SIG-M5 treated with dmso at 0.1 percent for 504 hours (cell line): ENCODE measurements around the gene HGFAC.

Experiments used
- DNase-seq: peaks from one replicate; lab custom pipeline; 2025; ENCODE audit not compliant: unreplicated experiment; lab: John Stamatoyannopoulos, UW

The HGFAC gene

GRCh38 chr4:3485011-3485791 is 43.4 kb downstream of the HGFAC start:
- no peak for DNase-seq

DNA sequence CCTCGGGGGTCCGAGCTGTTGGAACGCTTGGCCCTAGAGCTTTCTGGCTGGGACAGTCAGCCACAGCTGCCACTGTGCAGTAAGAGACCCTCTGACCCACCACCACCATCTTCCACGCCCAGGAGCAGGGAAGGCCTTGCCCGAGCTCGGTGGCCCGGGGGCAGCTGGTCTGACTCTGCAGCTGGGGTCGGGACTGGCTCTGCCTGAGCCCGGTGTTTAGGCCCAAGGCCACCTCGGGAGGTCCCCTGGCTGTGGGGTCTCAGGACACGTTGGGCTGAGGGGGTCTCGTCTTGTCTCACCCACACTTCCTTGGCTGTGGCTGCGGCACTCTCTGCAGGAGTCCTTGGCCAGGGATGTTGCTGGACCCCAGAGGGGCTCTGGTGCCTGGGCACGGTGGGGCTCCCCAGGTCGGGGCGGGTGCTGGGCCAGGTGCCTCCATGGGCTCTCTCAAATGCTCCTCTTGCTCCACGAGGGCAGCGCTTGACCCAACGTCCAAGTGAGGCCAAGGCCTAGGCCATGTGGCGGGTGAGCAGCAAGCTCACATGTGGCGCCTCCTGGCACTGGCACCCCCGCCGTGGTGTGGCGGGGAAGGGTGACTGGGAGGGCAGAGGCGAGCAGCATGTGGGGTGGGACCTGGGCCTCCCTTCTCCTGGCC is 44.2 kb downstream of the HGFAC start:
- no peak for DNase-seq

DNA sequence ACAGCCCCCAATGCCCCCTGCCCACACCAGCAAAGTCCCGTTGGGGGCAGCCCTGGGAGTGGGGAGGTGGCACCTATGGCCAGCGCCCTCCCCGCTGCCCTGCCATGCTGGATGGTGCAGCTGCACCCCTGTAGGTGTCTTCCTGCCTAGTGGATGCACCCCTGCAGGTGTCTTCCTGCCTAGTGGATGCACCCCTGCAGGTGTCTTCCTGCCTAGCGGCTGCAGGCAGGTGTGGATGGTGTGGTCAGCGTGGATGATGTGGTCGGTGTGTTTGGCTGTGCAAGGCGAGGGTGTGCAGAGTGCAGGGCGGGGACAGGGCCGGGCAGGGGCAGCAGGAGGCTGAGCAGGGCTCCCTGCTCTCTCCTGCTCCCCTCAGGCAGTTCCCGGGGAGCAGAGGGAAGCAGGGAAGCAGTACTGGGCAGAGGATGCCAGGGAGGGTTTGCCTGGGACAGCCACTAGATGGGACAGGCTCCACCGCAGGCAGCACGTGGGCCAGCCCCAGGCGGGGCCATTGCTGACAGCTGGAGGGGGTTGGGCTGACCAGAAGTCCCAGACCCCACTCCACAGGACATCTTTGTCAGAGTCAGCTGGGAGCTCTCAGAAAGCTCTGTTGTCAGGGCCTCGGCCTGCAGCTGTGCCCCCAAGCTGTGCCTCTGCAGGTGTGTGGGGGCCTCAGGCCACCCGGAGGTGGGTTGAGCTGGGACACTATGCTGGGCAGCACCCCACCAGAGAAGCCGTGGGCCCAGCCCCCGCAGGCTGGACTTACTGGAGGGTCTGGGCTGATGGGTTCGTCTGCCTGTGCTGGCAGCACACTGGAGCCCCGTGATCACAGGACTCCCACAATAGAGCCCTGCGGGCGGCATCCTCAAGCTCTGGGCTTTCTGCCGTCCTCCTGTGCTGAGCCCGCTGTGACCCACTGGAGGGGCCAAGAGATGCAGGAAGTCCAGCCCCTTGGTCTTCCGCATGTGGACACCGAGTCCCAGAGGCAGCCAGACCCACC is 45.1 kb downstream of the HGFAC start:
- peak; percentile 2 for DNase-seq

- DNase-seq, result no peak
These were observed 46.1 kb downstream of the HGFAC start for GRCh38 chr4:3487861-3488260.

DNA sequence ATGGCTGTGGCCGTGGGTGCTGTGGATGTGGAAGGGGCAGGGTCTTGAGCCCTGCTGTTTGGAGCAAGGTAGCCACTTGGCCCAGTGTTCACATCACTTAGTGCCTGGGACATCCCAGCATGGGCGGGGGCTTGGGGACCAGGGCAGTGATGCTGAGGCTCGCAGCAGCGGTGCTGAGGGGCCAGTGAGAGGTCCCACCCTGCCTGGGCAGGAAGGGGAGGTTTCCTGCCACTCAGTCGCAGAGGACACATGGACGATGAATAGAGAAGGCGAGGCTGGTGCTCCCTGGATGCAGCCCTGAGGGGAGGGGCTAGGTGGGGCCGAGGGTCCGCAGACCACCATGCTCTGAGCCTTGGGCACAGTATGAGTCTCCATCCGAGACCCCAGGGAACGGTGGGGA is 47.1 kb downstream of the HGFAC start:
- no peak for DNase-seq

DNA sequence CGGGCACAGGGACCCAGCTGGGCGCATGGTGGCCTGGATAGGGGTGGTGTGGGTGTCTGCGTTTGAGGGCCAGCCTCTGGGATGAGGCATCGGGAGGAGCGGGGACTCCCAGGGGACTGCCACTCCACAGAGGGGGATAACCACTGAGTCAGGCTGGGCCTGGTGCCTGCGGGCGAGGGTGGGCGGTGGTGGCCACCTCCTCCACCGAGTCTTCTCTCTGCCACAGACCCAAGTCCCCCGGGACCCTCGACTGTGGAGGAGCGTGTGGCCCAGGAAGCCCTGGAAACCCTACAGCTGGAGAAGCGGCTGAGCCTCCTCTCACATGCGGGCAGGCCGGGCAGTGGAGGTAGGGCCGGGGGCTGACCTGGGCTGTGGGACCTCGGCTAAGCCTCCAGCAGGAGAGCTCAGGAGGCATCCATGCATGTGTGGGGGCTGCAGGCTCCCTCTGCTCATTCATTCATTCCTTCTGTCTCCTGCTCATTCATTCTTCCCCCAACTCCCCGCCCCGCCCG is 47.7 kb downstream of the HGFAC start:
- no peak for DNase-seq

DNA sequence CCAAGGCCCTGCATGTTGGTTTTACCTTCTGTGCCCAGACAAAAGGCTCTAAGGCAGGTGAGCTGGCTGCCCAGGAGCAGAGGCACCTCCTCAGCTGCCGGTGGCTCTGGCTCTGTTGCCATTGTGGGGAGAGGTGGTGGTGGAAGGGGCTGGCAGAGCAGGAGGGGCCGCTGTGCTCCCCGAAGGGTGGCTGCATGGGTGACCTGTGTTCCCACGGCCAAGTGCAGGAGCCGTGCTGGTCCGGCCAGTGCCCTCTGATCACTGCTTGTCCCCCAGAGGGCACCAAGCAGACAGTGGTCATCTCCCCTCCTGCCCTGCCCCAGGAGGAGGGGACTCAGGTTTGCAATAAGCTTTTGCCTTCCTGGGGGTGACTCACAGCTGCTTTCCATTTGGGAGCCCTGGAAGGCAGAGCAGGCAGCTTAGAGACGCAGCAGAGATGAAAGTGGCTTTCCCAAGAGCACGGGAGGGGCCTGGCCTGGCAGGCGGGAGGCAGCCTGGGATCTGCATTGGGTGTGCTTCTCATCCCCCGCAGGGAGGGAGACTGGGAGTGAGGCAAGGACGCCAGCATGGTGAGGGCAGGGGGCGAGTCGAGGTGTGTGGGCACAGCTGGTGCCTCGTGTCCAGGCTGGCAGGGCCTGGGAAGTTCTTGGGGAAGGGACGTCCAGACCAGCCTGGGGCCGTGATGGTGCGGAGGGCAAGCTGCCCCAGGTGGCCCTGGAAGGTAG is 50.1 kb downstream of the HGFAC start:
- DNase-seq, result no peak

DNA sequence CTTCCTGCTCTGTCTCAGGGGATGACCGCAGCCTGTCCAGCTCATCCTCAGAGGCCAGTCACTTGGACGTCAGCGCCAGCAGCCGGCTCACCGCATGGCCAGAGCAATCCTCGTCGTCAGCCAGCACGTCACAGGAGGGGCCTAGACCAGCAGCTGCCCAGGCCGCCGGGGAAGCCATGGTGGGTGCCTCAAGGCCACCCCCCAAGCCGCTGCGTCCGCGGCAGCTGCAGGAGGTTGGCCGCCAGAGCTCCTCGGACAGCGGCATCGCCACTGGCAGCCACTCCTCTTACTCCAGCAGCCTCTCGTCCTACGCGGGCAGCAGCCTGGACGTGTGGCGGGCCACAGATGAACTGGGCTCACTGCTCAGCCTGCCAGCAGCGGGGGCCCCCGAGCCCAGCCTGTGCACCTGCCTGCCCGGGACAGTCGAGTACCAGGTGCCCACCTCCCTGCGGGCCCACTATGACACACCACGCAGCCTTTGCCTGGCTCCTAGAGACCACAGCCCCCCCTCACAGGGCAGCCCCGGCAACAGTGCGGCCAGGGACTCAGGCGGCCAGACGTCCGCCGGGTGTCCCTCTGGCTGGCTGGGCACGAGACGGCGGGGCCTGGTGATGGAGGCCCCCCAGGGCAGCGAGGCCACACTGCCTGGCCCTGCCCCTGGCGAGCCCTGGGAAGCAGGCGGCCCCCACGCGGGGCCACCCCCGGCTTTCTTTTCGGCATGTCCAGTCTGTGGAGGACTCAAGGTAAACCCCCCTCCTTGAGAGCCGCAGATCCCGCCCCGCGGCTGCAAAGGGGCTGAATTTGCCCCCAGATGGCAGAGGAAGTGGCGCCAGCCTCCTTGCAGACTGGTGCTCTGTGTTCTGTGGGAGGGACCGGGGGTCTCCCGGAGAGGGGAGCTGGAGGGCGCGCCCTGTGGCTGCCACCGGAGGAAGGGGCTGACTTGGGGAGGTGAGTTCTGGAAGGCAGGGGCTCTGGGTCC is 51.3 kb downstream of the HGFAC start:
- no peak for DNase-seq

DNA sequence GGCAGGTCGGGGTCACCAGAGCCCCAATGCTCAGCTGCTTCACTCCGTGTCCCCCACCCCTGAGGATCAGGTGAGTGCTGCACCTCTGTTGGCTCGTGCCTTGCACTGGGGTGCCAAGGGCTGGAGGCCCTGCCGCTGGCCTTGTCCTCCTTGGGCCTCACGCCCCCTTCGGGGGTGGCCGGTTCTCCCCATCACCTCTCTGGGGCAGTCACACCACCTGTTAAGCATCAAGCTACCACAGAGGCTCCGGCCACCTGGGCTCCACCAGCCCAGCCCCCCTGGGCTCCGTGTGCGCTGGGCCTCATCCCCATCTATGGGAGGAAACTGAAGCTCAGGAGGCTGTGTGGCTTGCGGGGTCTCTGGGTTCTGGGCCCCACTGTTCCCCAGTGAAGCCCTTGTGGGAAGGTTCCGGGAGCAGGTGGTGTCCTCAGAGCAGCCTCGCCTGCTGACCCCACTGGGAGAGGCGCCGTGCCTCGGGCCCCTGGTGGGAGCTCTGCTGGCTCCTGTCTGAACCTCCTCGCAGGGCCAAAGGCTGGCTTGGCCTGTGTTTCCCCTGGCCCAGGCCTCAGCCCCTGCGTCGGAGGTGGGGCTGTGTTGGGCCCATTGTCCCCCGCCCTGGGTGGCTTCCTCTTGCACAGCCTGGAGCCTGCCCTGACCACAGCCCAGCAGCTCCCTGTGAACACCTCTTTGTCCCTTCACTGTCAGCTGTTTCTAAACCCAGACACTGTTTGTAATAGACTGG is 52.1 kb downstream of the HGFAC start:
- DNase-seq, result no peak

- no peak for DNase-seq
These were observed 52.7 kb downstream of the HGFAC start for GRCh38 chr4:3494462-3494871.

DNA sequence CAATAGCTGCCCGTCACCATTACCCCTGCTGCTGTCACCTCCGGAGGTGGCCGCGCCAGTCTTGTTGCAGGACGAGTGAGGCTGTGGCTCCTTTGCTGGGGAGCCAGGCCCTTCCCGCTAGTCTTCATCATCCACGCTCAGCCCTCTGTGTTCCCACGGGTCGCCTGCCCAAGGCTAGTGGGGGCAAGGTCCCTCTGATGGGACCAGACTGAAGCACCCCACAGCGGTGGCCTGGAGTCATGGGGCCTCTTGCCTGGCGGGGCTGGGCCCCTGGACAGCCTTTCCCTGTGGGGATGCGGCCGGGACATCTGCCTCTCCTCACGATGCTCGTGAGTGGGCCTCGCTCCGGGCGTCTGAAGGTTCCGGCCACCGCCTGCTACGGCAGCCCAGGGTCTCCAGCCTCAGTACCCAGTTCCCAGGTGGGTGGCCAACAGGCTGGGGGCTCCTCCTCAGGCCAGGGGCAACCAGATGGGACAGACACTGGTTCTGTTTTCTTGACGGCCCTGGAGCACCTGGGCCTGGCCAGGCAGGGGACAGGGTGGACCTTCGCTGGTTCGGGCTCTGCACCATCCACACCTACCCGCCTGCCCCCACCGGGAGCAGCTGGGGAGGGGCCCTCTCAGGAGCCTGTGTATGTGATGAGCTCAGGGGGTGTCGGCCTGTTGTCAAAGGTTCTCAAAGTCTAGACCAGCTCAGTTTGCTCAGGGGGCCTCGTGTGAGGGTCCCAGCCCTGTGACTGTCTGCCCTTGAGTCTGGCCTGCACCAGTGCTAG is 53.6 kb downstream of the HGFAC start:
- no peak for DNase-seq

DNA sequence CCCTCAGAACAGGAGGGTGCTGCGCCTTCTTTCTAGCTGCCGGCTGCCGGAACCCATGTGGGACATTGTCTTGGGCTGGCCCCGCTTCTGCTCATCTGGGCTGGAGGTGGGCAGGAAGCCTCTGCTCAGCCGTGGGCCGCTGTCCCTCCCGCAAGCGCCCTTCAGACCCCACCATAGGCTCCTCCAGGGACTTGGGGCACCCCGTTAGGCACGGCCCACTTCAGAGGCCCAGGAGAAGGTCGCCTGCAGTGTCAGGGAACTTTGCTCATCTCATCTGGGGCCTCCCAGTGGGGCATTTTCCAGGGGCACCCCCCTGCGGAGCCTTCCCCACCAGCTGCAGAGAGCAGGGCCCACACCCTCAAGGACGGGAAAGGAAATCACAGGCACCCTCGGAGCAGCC is 54.3 kb downstream of the HGFAC start:
- DNase-seq, result no peak

- DNase-seq, result no peak
These were observed 55.3 kb downstream of the HGFAC start for GRCh38 chr4:3497095-3497494.

DNA sequence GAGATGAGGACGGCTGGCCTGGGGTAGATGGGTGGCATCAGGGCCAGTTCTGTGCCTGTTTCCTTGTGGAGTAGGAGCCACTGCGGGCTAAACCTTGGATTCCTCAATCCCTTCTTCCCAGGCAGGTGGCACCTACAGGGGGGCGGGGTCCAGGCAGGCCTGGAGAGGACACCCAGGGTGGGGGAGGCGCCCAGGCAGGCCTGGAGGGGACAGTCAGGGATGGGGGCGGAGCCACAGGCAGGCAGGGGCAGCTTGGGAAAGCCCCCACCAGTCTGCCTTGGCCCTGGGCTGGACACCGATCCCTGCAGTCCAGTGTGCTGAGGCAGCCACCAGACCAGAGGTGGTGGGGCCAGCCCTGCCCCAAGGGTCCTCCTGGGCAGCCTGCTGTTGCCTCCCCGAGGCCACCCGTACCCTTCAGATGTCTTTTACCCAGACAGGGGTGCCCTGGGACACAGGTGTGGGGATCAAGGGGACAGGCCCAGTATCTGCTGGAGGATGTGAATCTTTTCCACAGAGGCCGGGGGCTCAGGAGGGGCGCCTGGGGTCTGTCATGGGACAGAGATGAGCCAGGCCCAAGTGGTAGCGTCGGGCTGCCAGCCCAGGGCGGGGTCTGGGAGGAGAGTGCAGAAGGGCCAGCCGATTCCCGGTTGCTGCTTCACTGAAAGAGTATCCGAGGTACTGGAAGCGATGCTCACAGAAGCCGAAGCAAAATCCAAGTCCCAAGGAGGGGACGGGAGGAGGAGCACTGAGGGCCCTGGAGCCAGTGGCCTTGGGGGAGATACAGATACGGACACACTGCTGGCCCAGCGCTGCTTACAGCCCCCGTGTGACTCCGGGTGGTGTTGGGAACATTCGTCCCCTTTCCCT is 56.0 kb downstream of the HGFAC start:
- no peak for DNase-seq

- no peak for DNase-seq
These were observed 56.6 kb downstream of the HGFAC start for GRCh38 chr4:3498407-3498806.
